Activated naive CD4-positive, alpha-beta T cell treated with Interleukin-2 at 50 U/mL for 16 hours (primary cell): ENCODE measurements around the gene CACNA2D1.
"Not testable (repeated sequence)": the region's sequence is repeated elsewhere in the genome, so short reads cannot be mapped to it uniquely, and the experiment has no call there.

ENCODE experiments used
- DNase-seq: peaks from one replicate; pipeline ENCODE4 v3.0.0-alpha.2; 2020

Gene CACNA2D1

GRCh38 chr7:82158327-82158726, 285.2 kb downstream of the CACNA2D1 start:
- DNase-seq, result no peak

- DNase-seq, result no peak
These were observed 286.7 kb downstream of the CACNA2D1 start for GRCh38 chr7:82156893-82157292.

GRCh38 chr7:82156168-82156567, 287.4 kb downstream of the CACNA2D1 start:
- DNase-seq, result no peak

- DNase-seq, result no peak
These were observed 288.8 kb downstream of the CACNA2D1 start for GRCh38 chr7:82154728-82155127.

- no peak for DNase-seq
These were observed 289.8 kb downstream of the CACNA2D1 start for GRCh38 chr7:82153776-82154175.

GRCh38 chr7:82152858-82153257, 290.7 kb downstream of the CACNA2D1 start:
- no peak for DNase-seq

- no peak for DNase-seq
These were observed 297.1 kb downstream of the CACNA2D1 start for GRCh38 chr7:82146491-82146890.

- no peak for DNase-seq
These were observed 301.2 kb downstream of the CACNA2D1 start for GRCh38 chr7:82142263-82142864.

- DNase-seq, result no peak
These were observed 302.1 kb downstream of the CACNA2D1 start for GRCh38 chr7:82141427-82141826.

GRCh38 chr7:82140608-82141007, 303.0 kb downstream of the CACNA2D1 start:
- DNase-seq, result not testable (repeated sequence)

- DNase-seq, result no peak
These were observed 312.4 kb downstream of the CACNA2D1 start for GRCh38 chr7:82131215-82131614.

GRCh38 chr7:82129091-82129490, 314.5 kb downstream of the CACNA2D1 start:
- no peak for DNase-seq

- no peak for DNase-seq
These were observed 315.0 kb downstream of the CACNA2D1 start for GRCh38 chr7:82128546-82128945.

GRCh38 chr7:82126576-82126975, 317.0 kb downstream of the CACNA2D1 start:
- DNase-seq, result no peak

GRCh38 chr7:82124445-82124844, 319.1 kb downstream of the CACNA2D1 start:
- no peak for DNase-seq

- no peak for DNase-seq
These were observed 321.3 kb downstream of the CACNA2D1 start for GRCh38 chr7:82122275-82122674.

- no peak for DNase-seq
These were observed 329.3 kb downstream of the CACNA2D1 start for GRCh38 chr7:82114237-82114636.

GRCh38 chr7:82110146-82110840, 333.3 kb downstream of the CACNA2D1 start:
- DNase-seq, result no peak

GRCh38 chr7:82109288-82109687, 334.3 kb downstream of the CACNA2D1 start:
- no peak for DNase-seq

GRCh38 chr7:82106201-82106600, 337.4 kb downstream of the CACNA2D1 start:
- no peak for DNase-seq

- no peak for DNase-seq
These were observed 338.1 kb downstream of the CACNA2D1 start for GRCh38 chr7:82105463-82105862.

GRCh38 chr7:82098414-82098813, 345.2 kb downstream of the CACNA2D1 start:
- DNase-seq, result no peak

- DNase-seq, result no peak
These were observed 352.4 kb downstream of the CACNA2D1 start for GRCh38 chr7:82091126-82091684.

GRCh38 chr7:82087099-82087498, 356.5 kb downstream of the CACNA2D1 start:
- DNase-seq, result no peak

- DNase-seq, result no peak
These were observed 358.5 kb downstream of the CACNA2D1 start for GRCh38 chr7:82085116-82085515.
